A549 treated with dexamethasone at 1 μM for 4 hours (cell line): ENCODE data around the gene TYMS. TPM values are rescaled to one million over a fixed set of nuclear protein-coding genes. Genes with fewer than 3 reads are reported as not detected.

ENCODE experiments used
- total RNA-seq: library from RNA; stranded (reverse); fragments of 200-300 nt; extraction: Qiagen RNA extraction; gene quantifications from 5 replicates; pipeline ENCODE4 v1.2.3, GENCODE V29; 2022

TYMS gene
- 157 to 183 TPM (median 174 TPM) in 5 replicates for total RNA-seq

DNA sequence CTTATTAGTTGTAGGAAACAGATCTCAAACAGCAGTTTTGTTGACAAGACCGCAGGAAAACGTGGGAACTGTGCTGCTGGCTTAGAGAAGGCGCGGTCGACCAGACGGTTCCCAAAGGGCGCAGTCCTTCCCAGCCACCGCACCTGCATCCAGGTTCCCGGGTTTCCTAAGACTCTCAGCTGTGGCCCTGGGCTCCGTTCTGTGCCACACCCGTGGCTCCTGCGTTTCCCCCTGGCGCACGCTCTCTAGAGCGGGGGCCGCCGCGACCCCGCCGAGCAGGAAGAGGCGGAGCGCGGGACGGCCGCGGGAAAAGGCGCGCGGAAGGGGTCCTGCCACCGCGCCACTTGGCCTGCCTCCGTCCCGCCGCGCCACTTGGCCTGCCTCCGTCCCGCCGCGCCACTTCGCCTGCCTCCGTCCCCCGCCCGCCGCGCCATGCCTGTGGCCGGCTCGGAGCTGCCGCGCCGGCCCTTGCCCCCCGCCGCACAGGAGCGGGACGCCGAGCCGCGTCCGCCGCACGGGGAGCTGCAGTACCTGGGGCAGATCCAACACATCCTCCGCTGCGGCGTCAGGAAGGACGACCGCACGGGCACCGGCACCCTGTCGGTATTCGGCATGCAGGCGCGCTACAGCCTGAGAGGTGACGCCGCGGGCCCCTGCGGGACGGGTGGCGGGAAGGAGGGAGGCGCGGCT, at the start of gene TYMS:
Gene TYMS (plus strand): TSS at position 343 of the 690 bp plus-strand sequence. CDS start 90 bp downstream, at position 433.

DNA sequence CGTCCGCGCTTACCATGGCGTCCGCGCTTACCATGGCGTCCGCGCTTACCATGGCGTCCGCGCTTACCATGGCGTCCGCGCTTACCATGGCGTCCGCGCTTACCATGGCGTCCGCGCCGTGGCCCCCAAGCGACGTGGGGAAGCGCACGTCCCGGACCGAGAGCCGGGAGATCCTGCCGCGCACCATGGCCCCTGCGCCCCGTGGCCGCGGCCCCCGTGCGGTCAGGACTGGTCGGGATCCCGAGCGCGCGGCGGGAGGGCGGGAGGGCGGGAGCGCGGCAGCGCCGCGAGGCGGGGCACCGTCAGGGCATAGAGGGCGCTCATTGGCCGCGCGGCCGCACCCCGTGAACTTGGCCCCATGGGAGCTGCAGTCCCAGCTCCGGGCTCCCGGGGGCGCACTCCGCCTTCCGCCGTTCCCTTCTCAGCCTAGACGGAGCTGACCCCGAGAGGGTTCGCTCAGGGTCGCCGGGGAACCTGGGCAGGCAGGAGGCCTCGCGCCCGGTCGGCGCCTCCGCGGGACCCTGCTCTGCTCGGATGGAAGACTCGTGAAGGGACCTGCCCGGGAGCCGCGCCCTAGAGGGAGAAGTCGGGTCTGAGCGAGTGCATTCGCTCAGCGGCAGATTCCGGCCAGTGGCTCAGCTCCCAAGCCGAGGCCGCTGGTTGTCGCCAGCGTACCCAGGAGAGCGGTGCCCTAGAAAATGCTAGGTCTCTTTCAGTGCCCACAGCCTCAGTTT, 55.1 kb downstream of the TYMS start, which contains the start of gene ENOSF1:
Gene ENOSF1 (minus strand): TSS at position 230 of the 734 bp plus-strand sequence. CDS start 43 bp downstream, at position 187.

Other genes starting within 250 kb of the TYMS start
- 0.02 to 0.06 TPM (median 0.03 TPM) in 5 replicates for gene COLEC12, start 157.0 kb upstream of the TYMS start, total RNA-seq
- gene CETN1, start 77.3 kb upstream of the TYMS start, total RNA-seq, result not detected in 5 replicates
- 0.25 TPM in 1 of 5 replicates, not detected in the others for gene CLUL1, start 60.7 kb upstream of the TYMS start, total RNA-seq
- gene ENOSF1, start 55.0 kb downstream of the TYMS start, total RNA-seq, result 18.9 to 26.6 TPM (median 23.9 TPM) in 5 replicates
- 20.9 to 30.5 TPM (median 27.5 TPM) in 5 replicates for gene YES1, start 154.6 kb downstream of the TYMS start, total RNA-seq
- gene ADCYAP1, start 247.2 kb downstream of the TYMS start, total RNA-seq, result not detected in 5 replicates